Measurements from ENCODE around the gene PPARA.

The PPARA gene

DNA sequence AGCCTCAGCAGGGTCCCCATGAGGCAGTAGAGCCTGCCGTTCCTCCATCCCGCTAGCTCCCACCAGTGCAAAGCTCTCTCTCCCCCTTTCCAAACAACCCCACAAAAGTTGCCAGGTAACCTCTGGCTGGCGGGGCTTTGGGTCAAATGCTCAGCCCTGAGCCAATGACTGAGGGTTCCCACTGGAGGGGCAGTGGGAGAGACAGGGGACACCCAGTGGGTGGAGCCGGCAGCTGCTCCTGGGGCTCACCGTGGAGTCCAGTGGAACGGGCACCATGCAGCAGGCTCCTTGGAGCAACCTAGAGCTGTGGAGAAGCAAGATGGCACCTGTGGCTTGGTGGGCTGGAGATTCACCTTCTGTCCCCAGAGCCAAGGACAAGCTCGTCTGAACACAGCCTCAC is 25.0 kb upstream of the PPARA start:
- Histone ChIP-seq H4K91ac (ENCODE audit: low read depth, low read length) (no peak overlapping the region), H3K4me3 (ENCODE audit: low read depth, low read length) (no peak overlapping the region), H3K79me1 (ENCODE audit: low read length) (no peaks in the 10 kb centered on the region), H2AK5ac (ENCODE audit: low read length) (no peak overlapping the region), H3K4me2 (ENCODE audit: low read length) (no peak overlapping the region), H3K14ac (ENCODE audit: low read length) (no peak overlapping the region), H3K27me3 (ENCODE audit: insufficient read depth, low read length) (no peaks in the 10 kb centered on the region), H3K4me1 (ENCODE audit: control insufficient read depth in 1 of 2, insufficient read depth in 2 of 2, low read length in 2 of 2) (peaks cover 0 to 3% of the 10 kb centered on the region in 2 experiments), H4K8ac (ENCODE audit: low read depth, low read length) (no peak overlapping the region), H3K23ac (ENCODE audit: low read length) (no peak overlapping the region), H3K27ac (ENCODE audit: low read depth, low read length) (no peak overlapping the region), H3K9ac (ENCODE audit: low read length) (no peak overlapping the region), H3K79me2 (ENCODE audit: control insufficient read depth, insufficient read depth, low read length, poor library complexity) (no peaks in the 10 kb centered on the region), H3K4ac (ENCODE audit: low read depth, low read length) (no peak overlapping the region), H2BK120ac (ENCODE audit: insufficient read depth, low read length, poor library complexity) (no peak overlapping the region), H2BK5ac (ENCODE audit: low read depth, low read length, poor library complexity) (no peak overlapping the region), H2BK12ac (ENCODE audit: low read length) (no peak overlapping the region), H3K36me3 (ENCODE audit: control insufficient read depth in 1 of 2, insufficient read depth in 2 of 2, low read length in 2 of 2) (no peaks in the 10 kb centered on the region), H3K18ac (ENCODE audit: low read length) (no peak overlapping the region), H3K9me3 (ENCODE audit: insufficient read depth, low read depth, low read length) (peaks cover 1% of the 10 kb centered on the region), H4K12ac (ENCODE audit: low read depth, low read length) (no peak overlapping the region), H2AFZ (ENCODE audit: insufficient read depth, low read length, poor library complexity) (no peak overlapping the region)
- WGBS (ENCODE audit: extremely low coverage, insufficient coverage, insufficient read length) = no CpG with 5 or more reads among the region's 7 CpGs
- DNase-seq = no peak

GRCh38 chr22:46125816-46126765 is 24.2 kb upstream of the PPARA start:
- Histone ChIP-seq H4K12ac (ENCODE audit: low read depth, low read length) (no peak overlapping the region), H2AFZ (ENCODE audit: insufficient read depth, low read length, poor library complexity) (no peak overlapping the region)
- WGBS (ENCODE audit: extremely low coverage, insufficient coverage, insufficient read length) = no CpG with 5 or more reads among the region's 33 CpGs

DNA sequence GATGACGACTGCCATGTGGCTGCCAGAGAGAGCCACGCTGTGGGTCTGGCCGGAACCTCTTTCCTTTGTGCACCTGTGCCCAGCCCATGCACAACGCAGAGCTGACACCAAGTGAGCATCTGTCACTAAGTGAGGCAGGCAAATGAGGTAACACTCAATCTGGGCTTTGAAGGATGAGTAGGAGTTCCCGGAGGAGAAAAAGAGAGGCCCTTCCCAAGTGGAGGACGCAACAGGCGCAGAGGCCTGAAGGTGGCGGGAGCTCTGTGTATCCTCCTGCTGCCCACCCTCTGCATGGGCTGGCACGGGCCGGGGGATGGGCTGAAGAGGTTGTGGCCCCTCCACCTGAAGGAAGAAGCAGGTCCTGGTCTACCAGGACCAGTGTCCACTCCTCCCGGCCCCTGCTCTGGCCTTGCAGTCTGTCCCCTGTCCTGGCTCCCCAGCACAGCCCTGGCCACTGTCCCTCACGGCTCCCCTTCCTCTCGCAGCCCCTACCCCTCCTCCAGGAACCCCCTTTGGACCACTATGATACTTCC is 23.4 kb upstream of the PPARA start:
- H3K79me1 ChIP-seq (ENCODE audit: low read length) = no peaks in the 10 kb centered on the region
- no CpG with 5 or more reads among the region's 13 CpGs for WGBS (ENCODE audit: extremely low coverage, insufficient coverage, insufficient read length)

More at GRCh38 chr22:46125816-46126765, 24.2 kb upstream of the PPARA start:
- Histone ChIP-seq H4K91ac (ENCODE audit: low read depth, low read length) (no peak overlapping the region), H3K14ac (ENCODE audit: low read length) (no peak overlapping the region), H3K79me2 (ENCODE audit: control insufficient read depth, insufficient read depth, low read length, poor library complexity) (no peaks in the 10 kb centered on the region), H3K4ac (ENCODE audit: low read depth, low read length) (no peak overlapping the region), H3K9me3 (ENCODE audit: insufficient read depth, low read depth, low read length) (peaks cover 1% of the 10 kb centered on the region), H3K27ac (ENCODE audit: low read depth, low read length) (no peak overlapping the region), H2BK120ac (ENCODE audit: insufficient read depth, low read length, poor library complexity) (no peak overlapping the region), H3K4me1 (ENCODE audit: control insufficient read depth in 1 of 2, insufficient read depth in 2 of 2, low read length in 2 of 2) (peaks cover 0 to 3% of the 10 kb centered on the region in 2 experiments), H3K9ac (ENCODE audit: low read length) (no peak overlapping the region), H3K27me3 (ENCODE audit: insufficient read depth, low read length) (no peaks in the 10 kb centered on the region), H2BK5ac (ENCODE audit: low read depth, low read length, poor library complexity) (no peak overlapping the region), H3K79me1 (ENCODE audit: low read length) (no peaks in the 10 kb centered on the region), H3K23ac (ENCODE audit: low read length) (no peak overlapping the region), H3K4me2 (ENCODE audit: low read length) (no peak overlapping the region), H3K36me3 (ENCODE audit: control insufficient read depth in 1 of 2, insufficient read depth in 2 of 2, low read length in 2 of 2) (no peaks in the 10 kb centered on the region), H3K18ac (ENCODE audit: low read length) (no peak overlapping the region), H4K8ac (ENCODE audit: low read depth, low read length) (no peak overlapping the region), H3K4me3 (ENCODE audit: low read depth, low read length) (no peak overlapping the region), H2BK12ac (ENCODE audit: low read length) (no peak overlapping the region), H2AK5ac (ENCODE audit: low read length) (no peak overlapping the region)
- no peak for DNase-seq

DNA sequence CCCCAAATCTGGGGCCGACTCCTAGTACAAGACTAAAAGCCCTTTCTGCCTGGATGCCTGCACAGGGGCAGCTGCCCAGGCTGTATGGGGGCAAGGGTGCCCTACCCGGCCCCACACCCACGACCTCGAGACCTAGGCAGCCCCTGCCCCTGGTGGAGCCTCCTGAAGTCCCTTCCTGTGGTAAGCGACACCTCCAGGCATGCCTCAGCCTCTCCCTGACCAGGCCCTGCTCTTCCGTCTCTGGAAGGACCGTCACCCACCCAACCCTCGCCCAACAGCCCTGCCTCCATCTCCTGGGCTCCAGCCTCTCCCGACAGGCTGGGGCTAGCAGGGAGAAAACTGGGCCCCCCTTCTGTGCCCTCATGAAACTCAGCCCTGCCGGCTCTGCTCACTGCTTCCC is 22.8 kb upstream of the PPARA start:
- Histone ChIP-seq H2BK5ac (ENCODE audit: low read depth, low read length, poor library complexity) (no peak overlapping the region), H3K9me3 (ENCODE audit: insufficient read depth, low read depth, low read length) (peaks cover 1% of the 10 kb centered on the region), H3K4me1 (ENCODE audit: control insufficient read depth in 1 of 2, insufficient read depth in 2 of 2, low read length in 2 of 2) (peaks cover 0 to 2% of the 10 kb centered on the region in 2 experiments), H3K9ac (ENCODE audit: low read length) (no peak overlapping the region), H3K4me2 (ENCODE audit: low read length) (no peak overlapping the region), H3K14ac (ENCODE audit: low read length) (no peak overlapping the region), H2BK12ac (ENCODE audit: low read length) (no peak overlapping the region), H4K12ac (ENCODE audit: low read depth, low read length) (no peak overlapping the region), H4K91ac (ENCODE audit: low read depth, low read length) (no peak overlapping the region), H3K36me3 (ENCODE audit: control insufficient read depth in 1 of 2, insufficient read depth in 2 of 2, low read length in 2 of 2) (no peaks in the 10 kb centered on the region), H3K18ac (ENCODE audit: low read length) (no peak overlapping the region), H3K4ac (ENCODE audit: low read depth, low read length) (no peak overlapping the region), H2AFZ (ENCODE audit: insufficient read depth, low read length, poor library complexity) (no peak overlapping the region), H3K27ac (ENCODE audit: low read depth, low read length) (no peak overlapping the region), H3K27me3 (ENCODE audit: insufficient read depth, low read length) (no peaks in the 10 kb centered on the region), H3K4me3 (ENCODE audit: low read depth, low read length) (no peak overlapping the region), H4K8ac (ENCODE audit: low read depth, low read length) (no peak overlapping the region), H3K23ac (ENCODE audit: low read length) (no peak overlapping the region), H3K79me1 (ENCODE audit: low read length) (no peaks in the 10 kb centered on the region), H2BK120ac (ENCODE audit: insufficient read depth, low read length, poor library complexity) (no peak overlapping the region), H2AK5ac (ENCODE audit: low read length) (no peak overlapping the region), H3K79me2 (ENCODE audit: control insufficient read depth, insufficient read depth, low read length, poor library complexity) (no peaks in the 10 kb centered on the region)
- no CpG with 5 or more reads among the region's 10 CpGs for WGBS (ENCODE audit: extremely low coverage, insufficient coverage, insufficient read length)
- DNase-seq = no peak

More for the DNA sequence above, 23.4 kb upstream of the PPARA start:
- H2AFZ ChIP-seq (ENCODE audit: insufficient read depth, low read length, poor library complexity) = no peak overlapping the region
- peaks cover 1% of the 10 kb centered on the region for H3K9me3 ChIP-seq (ENCODE audit: insufficient read depth, low read depth, low read length)
- no peak overlapping the region for H4K91ac ChIP-seq (ENCODE audit: low read depth, low read length)
- H3K27me3 ChIP-seq (ENCODE audit: insufficient read depth, low read length) = no peaks in the 10 kb centered on the region
- no peaks in the 10 kb centered on the region for H3K79me2 ChIP-seq (ENCODE audit: control insufficient read depth, insufficient read depth, low read length, poor library complexity)
- H4K8ac ChIP-seq (ENCODE audit: low read depth, low read length) = no peak overlapping the region
- H3K23ac ChIP-seq (ENCODE audit: low read length) = no peak overlapping the region
- H3K4me3 ChIP-seq (ENCODE audit: low read depth, low read length) = no peak overlapping the region
- no peak overlapping the region for H2BK5ac ChIP-seq (ENCODE audit: low read depth, low read length, poor library complexity)
- no peaks in the 10 kb centered on the region for H3K36me3 ChIP-seq (ENCODE audit: control insufficient read depth in 1 of 2, insufficient read depth in 2 of 2, low read length in 2 of 2)
- no peak overlapping the region for H3K18ac ChIP-seq (ENCODE audit: low read length)
- no peak overlapping the region for H3K27ac ChIP-seq (ENCODE audit: low read depth, low read length)
- DNase-seq = no peak
- no peak overlapping the region for H3K4ac ChIP-seq (ENCODE audit: low read depth, low read length)
- H3K4me2 ChIP-seq (ENCODE audit: low read length) = no peak overlapping the region
- H2AK5ac ChIP-seq (ENCODE audit: low read length) = no peak overlapping the region
- H4K12ac ChIP-seq (ENCODE audit: low read depth, low read length) = no peak overlapping the region
- H3K4me1 ChIP-seq (ENCODE audit: control insufficient read depth in 1 of 2, insufficient read depth in 2 of 2, low read length in 2 of 2) = peaks cover 0 to 3% of the 10 kb centered on the region in 2 experiments
- H2BK12ac ChIP-seq (ENCODE audit: low read length) = no peak overlapping the region
- no peak overlapping the region for H2BK120ac ChIP-seq (ENCODE audit: insufficient read depth, low read length, poor library complexity)
- H3K9ac ChIP-seq (ENCODE audit: low read length) = no peak overlapping the region
- no peak overlapping the region for H3K14ac ChIP-seq (ENCODE audit: low read length)

Data from trophoblast cell (in vitro differentiated cells and primary cell).